WERI-Rb-1 (cell line): ENCODE results near the gene ZNF740.

Source experiments
- DNase-seq: peaks from one replicate; pipeline ENCODE4 v3.0.0-alpha.2; 2020
- H3K27ac ChIP-seq: fragments of 250-450 bp; sonication (Bioruptor Pico); 2 replicates; pipeline ENCODE4 v1.5.1; 2020; ENCODE audit warnings: mild to moderate bottlenecking, moderate library complexity
- H3K27me3 ChIP-seq: fragments of 250-450 bp; sonication (Bioruptor Pico); 2 replicates; pipeline ENCODE4 v1.5.1; 2021; ENCODE audit warnings: mild to moderate bottlenecking, low read depth, moderate library complexity; ENCODE audit not compliant: insufficient read depth, severe bottlenecking
- H3K36me3 ChIP-seq: fragments of 250-450 bp; sonication (Bioruptor Pico); 2 replicates; pipeline ENCODE4 v1.5.1; 2020; ENCODE audit warnings: mild to moderate bottlenecking, moderate library complexity
- H3K4me3 ChIP-seq: 2 replicates; pipeline ENCODE4 v1.5.1; 2011; ENCODE audit warnings: low read depth, mild to moderate bottlenecking, control low read depth, low read length
- H3K9me3 ChIP-seq: fragments of 250-450 bp; sonication (Bioruptor Pico); 2 replicates; pipeline ENCODE4 v1.5.1; 2021; ENCODE audit warnings: mild to moderate bottlenecking, moderate library complexity; ENCODE audit not compliant: severe bottlenecking
- TF ChIP-seq, protein P1 (sequence below): IDR thresholded peaks from 2 replicates; pipeline ENCODE4 v1.5.1; 2011; ENCODE audit warnings: low read depth, mild to moderate bottlenecking, control low read depth, inconsistent platforms, low read length

Gene ZNF740

DNA sequence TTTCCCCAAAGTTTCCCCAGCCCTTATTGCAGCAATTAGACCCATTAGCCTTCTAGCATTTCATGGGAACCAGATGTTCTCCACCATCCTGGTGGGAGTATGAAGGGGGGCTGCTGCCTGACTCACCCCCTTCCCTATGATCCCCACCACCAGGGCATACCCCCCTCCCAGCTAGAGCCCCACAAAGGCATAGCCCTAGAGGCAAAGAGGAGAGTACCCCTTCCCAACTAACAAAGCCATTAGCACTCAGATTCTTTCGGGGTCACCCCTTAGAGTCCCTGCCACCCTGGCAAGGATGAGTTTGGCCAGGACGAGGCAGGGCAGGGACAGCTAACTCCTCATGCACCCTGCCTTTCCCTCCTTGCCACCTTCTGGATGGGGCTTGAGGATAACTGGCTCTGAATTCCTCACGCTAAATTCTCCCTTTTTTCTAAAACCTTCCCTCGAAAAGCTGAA lies 42.3 kb downstream of the ZNF740 start:
- Histone ChIP-seq H3K27ac (peak overlapping the region; percentile 4; the same call in 1 of the 2 replicates), H3K36me3 (no peaks in the 10 kb centered on the region), H3K27me3 (no peaks in the 10 kb centered on the region), H3K4me3 (no peak overlapping the region), H3K9me3 (no peaks in the 10 kb centered on the region)
- DNase-seq: no peak
- TF ChIP-seq, protein P1, sequence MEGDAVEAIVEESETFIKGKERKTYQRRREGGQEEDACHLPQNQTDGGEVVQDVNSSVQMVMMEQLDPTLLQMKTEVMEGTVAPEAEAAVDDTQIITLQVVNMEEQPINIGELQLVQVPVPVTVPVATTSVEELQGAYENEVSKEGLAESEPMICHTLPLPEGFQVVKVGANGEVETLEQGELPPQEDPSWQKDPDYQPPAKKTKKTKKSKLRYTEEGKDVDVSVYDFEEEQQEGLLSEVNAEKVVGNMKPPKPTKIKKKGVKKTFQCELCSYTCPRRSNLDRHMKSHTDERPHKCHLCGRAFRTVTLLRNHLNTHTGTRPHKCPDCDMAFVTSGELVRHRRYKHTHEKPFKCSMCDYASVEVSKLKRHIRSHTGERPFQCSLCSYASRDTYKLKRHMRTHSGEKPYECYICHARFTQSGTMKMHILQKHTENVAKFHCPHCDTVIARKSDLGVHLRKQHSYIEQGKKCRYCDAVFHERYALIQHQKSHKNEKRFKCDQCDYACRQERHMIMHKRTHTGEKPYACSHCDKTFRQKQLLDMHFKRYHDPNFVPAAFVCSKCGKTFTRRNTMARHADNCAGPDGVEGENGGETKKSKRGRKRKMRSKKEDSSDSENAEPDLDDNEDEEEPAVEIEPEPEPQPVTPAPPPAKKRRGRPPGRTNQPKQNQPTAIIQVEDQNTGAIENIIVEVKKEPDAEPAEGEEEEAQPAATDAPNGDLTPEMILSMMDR: no peak

DNA sequence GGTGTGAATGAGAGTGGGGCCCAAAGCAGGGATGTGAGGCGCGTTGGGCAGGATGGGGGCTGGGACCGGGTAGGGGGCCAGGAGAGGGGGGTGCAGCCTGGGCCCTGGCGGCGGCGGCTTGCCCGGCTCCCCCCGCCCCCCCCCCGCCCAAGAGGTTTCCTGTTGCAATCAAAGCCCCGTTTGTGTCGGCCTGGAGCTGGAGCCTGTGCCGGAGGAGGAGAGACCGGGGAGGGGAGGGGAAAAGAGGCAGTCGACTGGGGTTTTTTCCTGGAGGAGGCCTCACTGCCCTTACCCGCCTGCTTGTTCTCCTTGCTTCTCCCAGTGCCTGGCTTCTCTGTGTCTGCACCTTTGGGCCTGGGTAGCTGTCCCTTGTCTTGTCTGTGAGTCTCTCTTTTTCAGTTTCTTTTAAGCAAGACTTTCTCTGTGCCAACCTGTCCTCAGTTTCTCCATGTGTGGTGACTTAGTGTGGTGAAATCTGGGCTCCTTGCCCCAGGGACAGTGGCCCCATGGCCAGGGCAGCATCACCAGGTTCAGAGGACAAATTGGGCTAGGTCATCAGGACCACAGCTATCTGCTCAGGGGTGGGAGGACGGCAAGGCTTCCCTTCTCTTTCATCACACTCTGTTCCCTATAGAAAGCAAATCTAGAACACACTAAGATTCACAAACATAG lies 43.0 kb downstream of the ZNF740 start:
- TF ChIP-seq, protein P1: no peak
- H3K4me3 ChIP-seq: no peak overlapping the region
- peak overlapping the region; percentile 47 for H3K27ac ChIP-seq
- peak; percentile 51 for DNase-seq
- no peaks in the 10 kb centered on the region for H3K27me3 ChIP-seq
- no peaks in the 10 kb centered on the region for H3K36me3 ChIP-seq
- H3K9me3 ChIP-seq: no peaks in the 10 kb centered on the region

DNA sequence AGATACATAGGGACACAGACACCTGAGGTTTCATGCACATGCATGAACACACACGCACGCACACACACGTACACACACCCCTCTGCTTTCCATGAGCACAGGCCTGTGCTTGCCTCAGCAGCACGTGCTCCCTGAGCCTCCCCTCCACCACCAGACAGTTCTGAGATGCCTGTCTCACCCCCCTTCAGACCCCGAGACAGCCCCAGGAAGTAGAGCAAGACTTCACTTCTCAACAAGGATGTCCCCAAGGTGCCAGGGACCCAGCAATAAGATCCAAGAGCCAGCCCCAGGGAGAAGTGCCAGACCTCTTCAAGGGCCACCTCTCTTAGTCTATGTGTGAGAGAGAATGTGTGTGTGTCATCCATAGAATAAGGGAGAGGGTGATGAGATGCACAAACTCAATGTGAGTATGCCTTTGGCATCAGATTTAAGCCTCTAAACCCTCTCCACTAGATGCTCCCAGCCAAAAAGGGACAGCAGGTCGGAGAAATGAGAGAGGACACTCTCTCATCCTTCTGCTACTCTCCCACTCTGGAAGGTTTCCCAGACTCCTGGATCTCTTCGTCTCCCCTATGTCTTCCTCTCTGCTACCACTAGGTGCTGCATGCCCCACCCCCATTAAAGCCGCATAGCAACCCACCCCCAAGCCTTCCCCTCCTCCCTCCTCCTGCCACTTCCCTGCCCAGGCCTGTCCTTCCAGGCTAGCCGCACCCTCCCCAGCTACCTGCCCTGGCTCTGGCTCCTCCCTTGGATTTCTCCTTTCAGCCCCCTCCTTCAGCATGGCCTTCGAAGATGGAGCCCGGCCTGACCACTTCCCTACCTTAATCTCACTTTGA lies 43.8 kb downstream of the ZNF740 start:
- DNase-seq: peak; percentile 93
- TF ChIP-seq, protein P1: peak; percentile 61
- peak overlapping the region; percentile 70 for H3K27ac ChIP-seq

DNA sequence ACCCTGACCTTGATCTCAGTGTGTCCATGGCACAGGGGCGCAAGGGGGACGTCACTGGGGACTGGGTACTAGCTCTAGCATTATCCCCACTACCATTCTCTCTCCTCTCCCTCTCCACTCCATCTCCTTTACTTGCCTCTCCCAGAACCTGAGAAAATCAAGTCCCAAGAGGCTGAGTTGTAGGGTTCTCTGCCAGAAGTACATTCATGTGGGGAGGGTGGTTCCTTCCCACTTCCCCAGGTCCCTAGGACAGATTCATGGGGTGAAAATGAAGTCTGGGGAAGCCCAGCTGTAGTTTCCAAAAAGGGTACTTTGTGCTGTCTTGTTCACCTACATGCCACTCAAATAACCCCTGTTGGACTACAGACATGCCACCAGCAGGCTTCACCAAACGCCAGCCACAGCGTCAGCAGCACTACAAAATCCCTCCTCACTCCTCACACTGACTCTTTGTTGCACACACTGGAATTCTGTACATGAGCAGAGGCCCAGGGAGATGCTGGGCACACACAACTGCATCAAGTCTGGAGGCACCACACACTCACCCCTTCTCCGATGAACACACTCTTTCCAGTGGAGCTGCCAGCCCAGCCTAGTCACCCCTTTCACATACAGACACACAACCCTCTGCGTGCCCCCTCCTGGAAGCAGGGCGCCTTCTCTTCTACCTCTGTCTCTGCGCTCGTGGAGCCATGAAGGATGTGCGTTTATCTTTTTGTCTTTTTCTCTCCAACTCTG lies 44.5 kb downstream of the ZNF740 start:
- no peaks in the 10 kb centered on the region for H3K36me3 ChIP-seq
- no peak overlapping the region for H3K4me3 ChIP-seq
- TF ChIP-seq, protein P1: no peak
- DNase-seq: no peak
- peak overlapping the region; percentile 70 for H3K27ac ChIP-seq
- H3K27me3 ChIP-seq: no peaks in the 10 kb centered on the region
- no peaks in the 10 kb centered on the region for H3K9me3 ChIP-seq

More for the DNA sequence above, 43.8 kb downstream of the ZNF740 start:
- H3K27me3 ChIP-seq: no peaks in the 10 kb centered on the region
- no peaks in the 10 kb centered on the region for H3K36me3 ChIP-seq
- H3K9me3 ChIP-seq: no peaks in the 10 kb centered on the region
- no peak overlapping the region for H3K4me3 ChIP-seq

DNA sequence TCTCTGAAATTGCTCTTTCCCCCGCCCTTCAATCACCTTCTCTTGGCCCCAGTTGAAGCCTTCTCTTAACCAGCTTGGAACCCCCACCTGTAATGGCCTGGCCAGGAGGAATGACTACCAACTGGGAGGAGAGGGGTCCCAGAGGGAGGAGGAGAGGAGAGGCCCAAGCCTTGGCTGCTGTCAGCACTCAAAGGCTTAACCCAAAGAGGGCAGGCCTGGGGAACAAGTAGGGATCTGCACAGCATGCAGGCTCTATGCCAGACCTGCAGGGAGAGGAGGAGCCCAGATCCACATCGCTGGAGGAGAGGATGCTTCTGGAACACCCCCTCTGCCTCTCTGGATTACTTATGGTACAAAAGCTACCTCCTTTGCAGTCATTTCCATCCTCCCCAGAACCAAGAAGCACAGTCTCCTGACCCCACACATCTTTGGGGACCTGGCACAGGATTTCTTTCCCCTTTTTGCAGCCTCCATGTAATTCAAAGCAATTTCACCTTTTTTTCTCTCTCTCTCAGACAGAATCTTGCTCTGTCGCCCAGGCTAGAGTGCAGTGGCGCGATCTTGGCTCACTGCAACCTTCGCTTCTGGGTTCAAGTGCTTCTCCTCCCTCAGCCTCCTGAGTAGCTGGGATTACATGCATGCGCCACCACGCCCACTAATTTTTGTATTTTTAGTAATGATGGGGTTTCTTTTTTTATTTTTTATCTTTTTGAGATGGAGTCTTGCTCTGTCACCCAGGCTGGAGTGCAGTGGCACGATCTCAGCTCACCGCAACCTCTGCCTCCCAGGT lies 45.3 kb downstream of the ZNF740 start:
- H3K27ac ChIP-seq: peak overlapping the region; percentile 70
- H3K9me3 ChIP-seq: no peaks in the 10 kb centered on the region
- DNase-seq: peak; percentile 59
- TF ChIP-seq, protein P1: no peak
- H3K27me3 ChIP-seq: no peaks in the 10 kb centered on the region
- H3K36me3 ChIP-seq: no peaks in the 10 kb centered on the region
- H3K4me3 ChIP-seq: no peak overlapping the region
